HEK293 (cell line): ENCODE measurements around the gene VAPA.

Experiments
- CTCF ChIA-PET: fragments of 350-600 bp; formaldehyde crosslinking; extraction: SDS; loops from one replicate; lab custom pipeline; 2021; ENCODE audit warnings: antibody characterized with exemption; lab: Yijun Ruan, JAX
- POLR2A ChIA-PET: fragments of 300-600 bp; formaldehyde crosslinking; extraction: SDS; loops from one replicate; lab custom pipeline; 2020; ENCODE audit warnings: antibody characterized with exemption, inconsistent platforms; lab: Yijun Ruan, JAX
- H3K27ac ChIP-seq: fragments of 200-500 bp; sonication (Bioruptor generic); 2 replicates; pipeline ENCODE4 v1.5.1; 2014; ENCODE audit warnings: low read depth, low read length, control low read depth, inconsistent platforms; ENCODE audit errors: extremely low read depth
- H3K36me3 ChIP-seq, 2 experiments: fragments of 200-500 bp in 1 of 2; sonication (Bioruptor generic) in 1 of 2; 1 replicate in 1 of 2; 2 replicates in 1 of 2; pipeline ENCODE4 v1.5.1; 2014 to 2017; ENCODE audit warnings: inconsistent platforms in 2 of 2, low read length in 2 of 2; ENCODE audit not compliant: control insufficient read depth in 2 of 2, insufficient read depth in 1 of 2
- H3K4me1 ChIP-seq: fragments of 200-500 bp; sonication (Bioruptor generic); 2 replicates; pipeline ENCODE4 v1.5.1; 2014; ENCODE audit warnings: mild to moderate bottlenecking, low read length, inconsistent platforms; ENCODE audit not compliant: control insufficient read depth, insufficient read depth
- H3K4me3 ChIP-seq: 2 replicates; pipeline ENCODE4 v1.5.1; 2011; ENCODE audit warnings: low read depth, mild to moderate bottlenecking, control low read depth, low read length, moderate library complexity
- H3K9me3 ChIP-seq: fragments of 200-500 bp; sonication (Bioruptor generic); 2 replicates; pipeline ENCODE4 v1.5.1; 2014; ENCODE audit warnings: low read depth, low read length, inconsistent platforms; ENCODE audit not compliant: control insufficient read depth, insufficient read depth
- FEZF1 ChIP-seq: fragments of 450-650 bp; formaldehyde crosslinking; IDR thresholded peaks from 2 replicates; pipeline ENCODE4 v1.5.1; 2016; ENCODE audit warnings: missing biosample characterization, missing genetic modification characterization
- GLI4 ChIP-seq: fragments of 450-650 bp; formaldehyde crosslinking; IDR thresholded peaks from 2 replicates; pipeline ENCODE4 v1.5.1; 2016; ENCODE audit warnings: missing biosample characterization, missing genetic modification characterization
- GLIS1 ChIP-seq: fragments of 450-650 bp; formaldehyde crosslinking; IDR thresholded peaks from 2 replicates; pipeline ENCODE4 v1.5.1; 2016; ENCODE audit warnings: missing biosample characterization, missing genetic modification characterization
- HOXD13 ChIP-seq: sonication (generic); formaldehyde crosslinking; IDR thresholded peaks from 2 replicates; pipeline ENCODE4 v1.8.0; 2022; ENCODE audit warnings: missing genetic modification reagents, borderline replicate concordance
- MEIS1 ChIP-seq: sonication (generic); formaldehyde crosslinking; IDR thresholded peaks from 2 replicates; pipeline ENCODE4 v1.8.1; 2022; ENCODE audit warnings: missing genetic modification reagents, mild to moderate bottlenecking, borderline replicate concordance
- PATZ1 ChIP-seq: fragments of 450-650 bp; formaldehyde crosslinking; IDR thresholded peaks from 2 replicates; pipeline ENCODE4 v1.5.1; 2016; ENCODE audit warnings: missing biosample characterization, missing genetic modification characterization
- PRDM1 ChIP-seq: fragments of 450-650 bp; formaldehyde crosslinking; IDR thresholded peaks from 2 replicates; pipeline ENCODE4; 2016; ENCODE audit warnings: missing biosample characterization, missing genetic modification characterization
- PRDM10 ChIP-seq: fragments of 450-650 bp; formaldehyde crosslinking; IDR thresholded peaks from 2 replicates; pipeline ENCODE4 v1.5.1; 2016; ENCODE audit warnings: missing biosample characterization, missing genetic modification characterization
- YY2 ChIP-seq: fragments of 450-650 bp; formaldehyde crosslinking; IDR thresholded peaks from 2 replicates; pipeline ENCODE4 v1.5.1; 2016; ENCODE audit warnings: missing biosample characterization, missing genetic modification characterization
- ZBTB11 ChIP-seq: fragments of 450-650 bp; formaldehyde crosslinking; conservative IDR thresholded peaks from 2 replicates; pipeline ENCODE4 v1.5.1; 2016; ENCODE audit warnings: low read depth, missing biosample characterization, missing genetic modification characterization
- ZBTB20 ChIP-seq: fragments of 450-650 bp; formaldehyde crosslinking; IDR thresholded peaks from 2 replicates; pipeline ENCODE4 v1.5.1; 2016; ENCODE audit warnings: missing biosample characterization, missing genetic modification characterization
- ZBTB8A ChIP-seq: fragments of 450-650 bp; formaldehyde crosslinking; IDR thresholded peaks from 2 replicates; pipeline ENCODE4 v1.5.1; 2016; ENCODE audit warnings: missing biosample characterization, missing genetic modification characterization
- ZNF133 ChIP-seq: fragments of 450-650 bp; formaldehyde crosslinking; IDR thresholded peaks from 2 replicates; pipeline ENCODE4 v1.5.1; 2016; ENCODE audit warnings: missing biosample characterization, missing genetic modification characterization
- ZNF140 ChIP-seq: fragments of 450-650 bp; formaldehyde crosslinking; IDR thresholded peaks from 2 replicates; pipeline ENCODE4 v1.5.1; 2016; ENCODE audit warnings: missing biosample characterization, missing genetic modification characterization
- ZNF19 ChIP-seq: fragments of 450-650 bp; formaldehyde crosslinking; IDR thresholded peaks from 2 replicates; pipeline ENCODE4; 2016; ENCODE audit warnings: missing biosample characterization, missing genetic modification characterization, low read depth
- ZNF2 ChIP-seq: fragments of 450-650 bp; formaldehyde crosslinking; IDR thresholded peaks from 2 replicates; pipeline ENCODE4 v1.5.1; 2016; ENCODE audit warnings: missing biosample characterization, missing genetic modification characterization
- ZNF280C ChIP-seq: fragments of 450-650 bp; formaldehyde crosslinking; IDR thresholded peaks from 2 replicates; pipeline ENCODE4 v1.5.1; 2016; ENCODE audit warnings: missing biosample characterization, missing genetic modification characterization
- ZNF423 ChIP-seq: fragments of 450-650 bp; formaldehyde crosslinking; IDR thresholded peaks from 2 replicates; pipeline ENCODE4 v1.5.1; 2016; ENCODE audit warnings: missing biosample characterization, missing genetic modification characterization
- ZNF549 ChIP-seq: fragments of 450-650 bp; IDR thresholded peaks from 2 replicates; pipeline ENCODE4 v1.5.1; 2018; ENCODE audit warnings: missing biosample characterization, missing genetic modification characterization, mild to moderate bottlenecking, inconsistent platforms, moderate library complexity
- ZNF629 ChIP-seq: fragments of 450-650 bp; formaldehyde crosslinking; IDR thresholded peaks from 2 replicates; pipeline ENCODE4 v1.5.1; 2017; ENCODE audit warnings: missing biosample characterization, missing genetic modification characterization
- ZNF664 ChIP-seq: fragments of 450-650 bp; formaldehyde crosslinking; IDR thresholded peaks from 2 replicates; pipeline ENCODE4 v1.5.1; 2016; ENCODE audit warnings: missing biosample characterization, missing genetic modification characterization
- ZNF707 ChIP-seq: fragments of 450-650 bp; formaldehyde crosslinking; IDR thresholded peaks from 2 replicates; pipeline ENCODE4 v1.5.1; 2016; ENCODE audit warnings: missing biosample characterization, missing genetic modification characterization
- TF ChIP-seq, protein P1 (sequence below): fragments of 450-650 bp; formaldehyde crosslinking; IDR thresholded peaks from 2 replicates; pipeline ENCODE4 v1.5.1; 2016; ENCODE audit warnings: missing biosample characterization, missing genetic modification characterization, low read depth

Gene VAPA

GRCh38 chr18:9884532-9885140 lies 29.2 kb upstream of the VAPA start (continued):
- TF ChIP-seq, protein P1, sequence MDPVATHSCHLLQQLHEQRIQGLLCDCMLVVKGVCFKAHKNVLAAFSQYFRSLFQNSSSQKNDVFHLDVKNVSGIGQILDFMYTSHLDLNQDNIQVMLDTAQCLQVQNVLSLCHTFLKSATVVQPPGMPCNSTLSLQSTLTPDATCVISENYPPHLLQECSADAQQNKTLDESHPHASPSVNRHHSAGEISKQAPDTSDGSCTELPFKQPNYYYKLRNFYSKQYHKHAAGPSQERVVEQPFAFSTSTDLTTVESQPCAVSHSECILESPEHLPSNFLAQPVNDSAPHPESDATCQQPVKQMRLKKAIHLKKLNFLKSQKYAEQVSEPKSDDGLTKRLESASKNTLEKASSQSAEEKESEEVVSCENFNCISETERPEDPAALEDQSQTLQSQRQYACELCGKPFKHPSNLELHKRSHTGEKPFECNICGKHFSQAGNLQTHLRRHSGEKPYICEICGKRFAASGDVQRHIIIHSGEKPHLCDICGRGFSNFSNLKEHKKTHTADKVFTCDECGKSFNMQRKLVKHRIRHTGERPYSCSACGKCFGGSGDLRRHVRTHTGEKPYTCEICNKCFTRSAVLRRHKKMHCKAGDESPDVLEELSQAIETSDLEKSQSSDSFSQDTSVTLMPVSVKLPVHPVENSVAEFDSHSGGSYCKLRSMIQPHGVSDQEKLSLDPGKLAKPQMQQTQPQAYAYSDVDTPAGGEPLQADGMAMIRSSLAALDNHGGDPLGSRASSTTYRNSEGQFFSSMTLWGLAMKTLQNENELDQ (tag by site-specific recombination) = no peak
- TF ChIP-seq GLI4 (tag by site-specific recombination) = no peak
- no peak for TF ChIP-seq PRDM1 (tag by site-specific recombination)
- no peak for TF ChIP-seq YY2 (tag by site-specific recombination)
- no peak for TF ChIP-seq ZNF549 (tag by site-specific recombination)
- no peak for TF ChIP-seq ZNF664
- no peak for TF ChIP-seq FEZF1 (tag by site-specific recombination)
- TF ChIP-seq ZNF19 = no peak
- TF ChIP-seq ZNF2 (tag by site-specific recombination) = no peak
- no peak for TF ChIP-seq ZNF133 (tag by site-specific recombination)
- no peak for TF ChIP-seq MEIS1
- no peak for TF ChIP-seq ZBTB8A (tag by site-specific recombination)
- no peak for TF ChIP-seq ZBTB20 (tag by site-specific recombination)
- no peak for TF ChIP-seq PRDM10

GRCh38 chr18:9885170-9886004 lies 28.4 kb upstream of the VAPA start, which contains the start of gene TXNDC2:
TXNDC2 (plus strand) TSS chr18:9885973; CDS start chr18:9886681, 708 bp downstream.
- TF ChIP-seq ZNF280C (tag by site-specific recombination) (no peak), ZNF140 (tag by site-specific recombination) (no peak), ZNF707 (tag by site-specific recombination) (no peak), HOXD13 (no peak), GLIS1 (tag by site-specific recombination) (no peak), PATZ1 (tag by site-specific recombination) (no peak), ZNF629 (tag by site-specific recombination) (no peak), ZNF423 (tag by site-specific recombination) (no peak), ZBTB8A (tag by site-specific recombination) (no peak), ZBTB11 (no peak)
- ChIA-PET POLR2A (no interaction called here), CTCF (no interaction called here)
- Histone ChIP-seq H3K27ac (no peak within 1 kb of the TSS), H3K9me3 (no peaks in the 10 kb centered on the region), H3K36me3 (no peaks in the 10 kb centered on the region), H3K4me3 (no peak within 1 kb of the TSS), H3K4me1 (no peaks in the 10 kb centered on the region)
